ENCODE measurements around the gene MICAL2.

DNA sequence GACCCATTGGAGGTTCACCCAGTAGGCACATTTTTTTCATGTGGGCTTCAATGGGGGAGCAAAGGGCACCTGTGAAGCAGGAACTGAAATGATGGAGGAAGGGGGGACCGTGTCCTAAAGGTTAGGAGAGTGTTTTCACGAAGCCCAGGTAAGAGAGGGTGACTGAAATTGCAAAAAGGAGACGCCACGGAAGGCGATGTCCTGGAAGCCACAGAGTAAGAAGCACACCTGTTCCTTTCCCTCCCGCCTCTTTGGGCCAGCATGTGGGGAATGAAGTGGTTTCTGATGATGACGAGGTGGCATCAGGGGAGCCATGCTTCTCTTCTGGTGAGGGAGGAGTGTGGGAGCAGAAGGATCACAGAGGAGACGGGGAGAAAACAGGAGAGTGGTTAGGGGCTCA is 37.0 kb upstream of the MICAL2 start:
- TF ChIP-seq, protein P1, sequence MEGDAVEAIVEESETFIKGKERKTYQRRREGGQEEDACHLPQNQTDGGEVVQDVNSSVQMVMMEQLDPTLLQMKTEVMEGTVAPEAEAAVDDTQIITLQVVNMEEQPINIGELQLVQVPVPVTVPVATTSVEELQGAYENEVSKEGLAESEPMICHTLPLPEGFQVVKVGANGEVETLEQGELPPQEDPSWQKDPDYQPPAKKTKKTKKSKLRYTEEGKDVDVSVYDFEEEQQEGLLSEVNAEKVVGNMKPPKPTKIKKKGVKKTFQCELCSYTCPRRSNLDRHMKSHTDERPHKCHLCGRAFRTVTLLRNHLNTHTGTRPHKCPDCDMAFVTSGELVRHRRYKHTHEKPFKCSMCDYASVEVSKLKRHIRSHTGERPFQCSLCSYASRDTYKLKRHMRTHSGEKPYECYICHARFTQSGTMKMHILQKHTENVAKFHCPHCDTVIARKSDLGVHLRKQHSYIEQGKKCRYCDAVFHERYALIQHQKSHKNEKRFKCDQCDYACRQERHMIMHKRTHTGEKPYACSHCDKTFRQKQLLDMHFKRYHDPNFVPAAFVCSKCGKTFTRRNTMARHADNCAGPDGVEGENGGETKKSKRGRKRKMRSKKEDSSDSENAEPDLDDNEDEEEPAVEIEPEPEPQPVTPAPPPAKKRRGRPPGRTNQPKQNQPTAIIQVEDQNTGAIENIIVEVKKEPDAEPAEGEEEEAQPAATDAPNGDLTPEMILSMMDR (IDR thresholded peaks at IDR 0.05), result no peak
- no peak for TF ChIP-seq POLR2A (IDR thresholded peaks at IDR 0.05)
